ENCODE measurements around the gene CARM1.
A peak's percentile ranks its signal among the peaks of the same experiment; 100 is the strongest.

CARM1 gene

GRCh38 chr19:10964903-10965302 lies 93.5 kb downstream of the CARM1 start:
- Histone ChIP-seq H2AK5ac (ENCODE audit: low read length, severe bottlenecking) (no peak overlapping the region), H3K23ac (ENCODE audit: low read length in 2 of 2) (no peak overlapping the region), H3K27me3 (ENCODE audit: control insufficient read depth in 1 of 2, insufficient read depth in 1 of 2, low read length in 2 of 2) (no peaks in the 10 kb centered on the region), H3K4ac (ENCODE audit: low read depth in 1 of 2, low read length in 2 of 2) (no peak overlapping the region), H2BK12ac (ENCODE audit: low read length in 2 of 2) (no peak overlapping the region), H3K14ac (ENCODE audit: low read length in 2 of 2) (no peak overlapping the region), H3K4me2 (ENCODE audit: low read length, poor library complexity, severe bottlenecking) (no peak overlapping the region), H3K9ac (ENCODE audit: low read length) (no peak overlapping the region), H2BK120ac (ENCODE audit: low read depth, low read length) (no peak overlapping the region), H3K79me1 (replicated peaks; ENCODE audit: low read length, poor library complexity, severe bottlenecking) (no peaks in the 10 kb centered on the region), H2BK15ac (ENCODE audit: low read depth, poor library complexity, severe bottlenecking) (no peak overlapping the region), H3K4me3 (ENCODE audit: insufficient read depth in 1 of 2, low read depth in 1 of 2, low read length in 2 of 2) (no peak overlapping the region), H2AFZ (ENCODE audit: low read depth, low read length) (no peak overlapping the region), H3K36me3 (ENCODE audit: control insufficient read depth in 1 of 2, insufficient read depth in 2 of 2, low read depth in 1 of 2, low read length in 2 of 2) (peaks cover 0 to 9% of the 10 kb centered on the region in 2 experiments), H3K9me3 (ENCODE audit: control insufficient read depth, low read length) (no peaks in the 10 kb centered on the region), H3K27ac (ENCODE audit: low read length, poor library complexity, severe bottlenecking) (no peak overlapping the region), H4K8ac (ENCODE audit: low read length) (no peak overlapping the region), H3K4me1 (ENCODE audit: control insufficient read depth, insufficient read depth, low read depth, low read length) (peaks cover 32% of the 10 kb centered on the region), H4K91ac (ENCODE audit: low read length) (peak overlapping the region; percentile 41), H2BK5ac (ENCODE audit: low read depth, low read length, poor library complexity, severe bottlenecking) (no peak overlapping the region), H3K18ac (ENCODE audit: low read depth in 1 of 2, low read length in 2 of 2) (no peak overlapping the region)
- no peak for DNase-seq
- 97% methylated on average over 4 of the region's 4 CpGs for WGBS

- no peaks in the 10 kb centered on the region for H3K79me1 ChIP-seq (replicated peaks; ENCODE audit: low read length, poor library complexity, severe bottlenecking)
- no peak overlapping the region for H3K27ac ChIP-seq (ENCODE audit: low read length, poor library complexity, severe bottlenecking)
- H4K91ac ChIP-seq (ENCODE audit: low read length) = no peak overlapping the region
- peaks cover 0 to 9% of the 10 kb centered on the region in 2 experiments for H3K36me3 ChIP-seq (ENCODE audit: control insufficient read depth in 1 of 2, insufficient read depth in 2 of 2, low read depth in 1 of 2, low read length in 2 of 2)
- no peak overlapping the region for H3K4ac ChIP-seq (ENCODE audit: low read depth in 1 of 2, low read length in 2 of 2)
- peaks cover 28% of the 10 kb centered on the region for H3K4me1 ChIP-seq (ENCODE audit: control insufficient read depth, insufficient read depth, low read depth, low read length)
- no peaks in the 10 kb centered on the region for H3K9me3 ChIP-seq (ENCODE audit: control insufficient read depth, low read length)
- WGBS = 91% methylated on average over 6 of the region's 6 CpGs
- H2BK5ac ChIP-seq (ENCODE audit: low read depth, low read length, poor library complexity, severe bottlenecking) = no peak overlapping the region
- no peak overlapping the region for H3K14ac ChIP-seq (ENCODE audit: low read length in 2 of 2)
- no peak overlapping the region for H3K9ac ChIP-seq (ENCODE audit: low read length)
- H2BK15ac ChIP-seq (ENCODE audit: low read depth, poor library complexity, severe bottlenecking) = no peak overlapping the region
- DNase-seq = no peak
- H2BK120ac ChIP-seq (ENCODE audit: low read depth, low read length) = no peak overlapping the region
- H4K8ac ChIP-seq (ENCODE audit: low read length) = no peak overlapping the region
- no peak overlapping the region for H2BK12ac ChIP-seq (ENCODE audit: low read length in 2 of 2)
- no peaks in the 10 kb centered on the region for H3K27me3 ChIP-seq (ENCODE audit: control insufficient read depth in 1 of 2, insufficient read depth in 1 of 2, low read length in 2 of 2)
- no peak overlapping the region for H3K4me3 ChIP-seq (ENCODE audit: insufficient read depth in 1 of 2, low read depth in 1 of 2, low read length in 2 of 2)
- no peak overlapping the region for H2AFZ ChIP-seq (ENCODE audit: low read depth, low read length)
- H2AK5ac ChIP-seq (ENCODE audit: low read length, severe bottlenecking) = no peak overlapping the region
- no peak overlapping the region for H3K18ac ChIP-seq (ENCODE audit: low read depth in 1 of 2, low read length in 2 of 2)
- H3K23ac ChIP-seq (ENCODE audit: low read length in 2 of 2) = no peak overlapping the region
- H3K4me2 ChIP-seq (ENCODE audit: low read length, poor library complexity, severe bottlenecking) = no peak overlapping the region
Observed at GRCh38 chr19:10965398-10965797, 94.0 kb downstream of the CARM1 start.

GRCh38 chr19:10966809-10967208 lies 95.5 kb downstream of the CARM1 start:
- Histone ChIP-seq H2AK5ac (ENCODE audit: low read length, severe bottlenecking) (no peak overlapping the region), H2AFZ (ENCODE audit: low read depth, low read length) (no peak overlapping the region), H3K4me3 (ENCODE audit: insufficient read depth in 1 of 2, low read depth in 1 of 2, low read length in 2 of 2) (no peak overlapping the region), H2BK12ac (ENCODE audit: low read length in 2 of 2) (no peak overlapping the region), H2BK120ac (ENCODE audit: low read depth, low read length) (no peak overlapping the region), H3K14ac (ENCODE audit: low read length in 2 of 2) (no peak overlapping the region), H3K4me1 (ENCODE audit: control insufficient read depth, insufficient read depth, low read depth, low read length) (peaks cover 28% of the 10 kb centered on the region), H3K4ac (ENCODE audit: low read depth in 1 of 2, low read length in 2 of 2) (no peak overlapping the region), H2BK5ac (ENCODE audit: low read depth, low read length, poor library complexity, severe bottlenecking) (no peak overlapping the region), H3K23ac (ENCODE audit: low read length in 2 of 2) (no peak overlapping the region), H3K36me3 (ENCODE audit: control insufficient read depth in 1 of 2, insufficient read depth in 2 of 2, low read depth in 1 of 2, low read length in 2 of 2) (peaks cover 0 to 9% of the 10 kb centered on the region in 2 experiments), H3K79me1 (replicated peaks; ENCODE audit: low read length, poor library complexity, severe bottlenecking) (no peaks in the 10 kb centered on the region), H3K9me3 (ENCODE audit: control insufficient read depth, low read length) (no peaks in the 10 kb centered on the region), H2BK15ac (ENCODE audit: low read depth, poor library complexity, severe bottlenecking) (no peak overlapping the region), H4K91ac (ENCODE audit: low read length) (no peak overlapping the region), H4K8ac (ENCODE audit: low read length) (no peak overlapping the region), H3K18ac (ENCODE audit: low read depth in 1 of 2, low read length in 2 of 2) (no peak overlapping the region), H3K27me3 (ENCODE audit: control insufficient read depth in 1 of 2, insufficient read depth in 1 of 2, low read length in 2 of 2) (no peaks in the 10 kb centered on the region), H3K4me2 (ENCODE audit: low read length, poor library complexity, severe bottlenecking) (no peak overlapping the region), H3K9ac (ENCODE audit: low read length) (no peak overlapping the region), H3K27ac (ENCODE audit: low read length, poor library complexity, severe bottlenecking) (no peak overlapping the region)
- WGBS = 96% methylated on average over 8 of the region's 8 CpGs
- DNase-seq = no peak

GRCh38 chr19:10968527-10969135 lies 97.3 kb downstream of the CARM1 start:
- H3K79me1 ChIP-seq (replicated peaks; ENCODE audit: low read length, poor library complexity, severe bottlenecking) = no peaks in the 10 kb centered on the region
- WGBS = 85% methylated on average over 10 of the region's 10 CpGs
- H2AK5ac ChIP-seq (ENCODE audit: low read length, severe bottlenecking) = no peak overlapping the region

More at GRCh38 chr19:10968527-10969135, 97.3 kb downstream of the CARM1 start:
- Histone ChIP-seq H2BK5ac (ENCODE audit: low read depth, low read length, poor library complexity, severe bottlenecking) (no peak overlapping the region), H3K9me3 (ENCODE audit: control insufficient read depth, low read length) (no peaks in the 10 kb centered on the region), H2BK15ac (ENCODE audit: low read depth, poor library complexity, severe bottlenecking) (no peak overlapping the region), H3K4me2 (ENCODE audit: low read length, poor library complexity, severe bottlenecking) (no peak overlapping the region), H3K9ac (ENCODE audit: low read length) (peak overlapping the region; percentile 32), H2BK12ac (ENCODE audit: low read length in 2 of 2) (no peak overlapping the region), H3K4ac (ENCODE audit: low read depth in 1 of 2, low read length in 2 of 2) (no peak overlapping the region), H3K4me1 (ENCODE audit: control insufficient read depth, insufficient read depth, low read depth, low read length) (peaks cover 22% of the 10 kb centered on the region), H3K36me3 (ENCODE audit: control insufficient read depth in 1 of 2, insufficient read depth in 2 of 2, low read depth in 1 of 2, low read length in 2 of 2) (peaks cover 0 to 7% of the 10 kb centered on the region in 2 experiments), H3K23ac (ENCODE audit: low read length in 2 of 2) (no peak overlapping the region), H4K91ac (ENCODE audit: low read length) (no peak overlapping the region), H3K14ac (ENCODE audit: low read length in 2 of 2) (no peak overlapping the region), H3K27me3 (ENCODE audit: control insufficient read depth in 1 of 2, insufficient read depth in 1 of 2, low read length in 2 of 2) (no peaks in the 10 kb centered on the region), H4K8ac (ENCODE audit: low read length) (no peak overlapping the region), H3K27ac (ENCODE audit: low read length, poor library complexity, severe bottlenecking) (peak overlapping the region; percentile 9), H3K4me3 (ENCODE audit: insufficient read depth in 1 of 2, low read depth in 1 of 2, low read length in 2 of 2) (no peak overlapping the region), H3K18ac (ENCODE audit: low read depth in 1 of 2, low read length in 2 of 2) (no peak overlapping the region), H2BK120ac (ENCODE audit: low read depth, low read length) (no peak overlapping the region), H2AFZ (ENCODE audit: low read depth, low read length) (no peak overlapping the region)
- no peak for DNase-seq

Measured in mesenchymal stem cell (in vitro differentiated cells and primary cell).